Natural killer cell (primary cell): ENCODE measurements around the gene ELOVL3. TPM values are rescaled to one million over a fixed set of nuclear protein-coding genes. Genes with fewer than 3 reads are reported as not detected.

Experiments
- ATAC-seq, 3 donors: fragments of 150-1000 bp in 2 of 3; fragments of 200-7000 bp in 1 of 3; cut with Tn5 transposase; 1 replicate in 1 of 3; 2 replicates in 2 of 3; pipeline ENCODE4 v1.10.0; 2021; ENCODE audit warnings: mild to moderate bottlenecking in 2 of 3, moderate library complexity in 2 of 3
- DNase-seq, 2 donors: peaks; one replicate each; pipeline versions ENCODE4 v3.0.0 to v3.0.0-alpha.2; 2013 to 2021; ENCODE audit warnings: mixed read lengths in 1 of 2
- H3K27ac ChIP-seq: one replicate; pipeline ENCODE4 v1.5.1; 2013; ENCODE audit warnings: mild to moderate bottlenecking, low read length
- H3K27me3 ChIP-seq: one replicate; pipeline ENCODE4 v1.6.1; 2013; ENCODE audit warnings: low read length; ENCODE audit not compliant: control insufficient read depth, insufficient read depth
- H3K36me3 ChIP-seq: one replicate; pipeline ENCODE4 v1.6.1; 2013; ENCODE audit warnings: low read length; ENCODE audit not compliant: control insufficient read depth, insufficient read depth
- H3K4me1 ChIP-seq: one replicate; pipeline ENCODE4 v1.6.1; 2013; ENCODE audit warnings: low read length; ENCODE audit not compliant: control insufficient read depth, insufficient read depth
- H3K4me3 ChIP-seq: one replicate; pipeline ENCODE4 v1.5.1; 2013; ENCODE audit warnings: low read length
- H3K9me3 ChIP-seq: one replicate; pipeline ENCODE4 v1.6.1; 2013; ENCODE audit warnings: low read length; ENCODE audit not compliant: control insufficient read depth, insufficient read depth
- H3K27ac Mint-ChIP-seq, 2 donors: one replicate each; pipeline ENCODE4 v1.8.0; 2022; ENCODE audit warnings: mild to moderate bottlenecking in 2 of 2, mixed read lengths in 2 of 2, moderate library complexity in 1 of 2
- H3K27me3 Mint-ChIP-seq, 2 donors: one replicate each; pipeline ENCODE4 v1.8.0; 2022; ENCODE audit warnings: low read depth in 2 of 2, mixed read lengths in 2 of 2
- H3K36me3 Mint-ChIP-seq: one replicate; pipeline ENCODE4 v1.8.0; 2022; ENCODE audit warnings: mixed read lengths
- H3K4me1 Mint-ChIP-seq, 2 donors: one replicate each; pipeline ENCODE4 v1.8.0; 2022; ENCODE audit warnings: mixed read lengths in 2 of 2
- H3K4me3 Mint-ChIP-seq: one replicate; pipeline ENCODE4 v1.8.0; 2022; ENCODE audit warnings: mild to moderate bottlenecking, moderate library complexity, mixed read lengths
- H3K9me3 Mint-ChIP-seq, 2 donors: one replicate each; pipeline ENCODE4 v1.8.0; 2022; ENCODE audit warnings: mixed read lengths in 2 of 2
- WGBS: methylation state at CpG from one replicate; pipeline ENCODE4 v1.1.7; 2013; ENCODE audit warnings: missing lambda C conversion rate; ENCODE audit not compliant: insufficient coverage; 5-methylcytosine and 5-hydroxymethylcytosine counted together
- intact Hi-C: fragments of 100-400 bp; cut with micrococcal nuclease; formaldehyde crosslinking; loops from one replicate; pipeline ENCODE4 v1.14.2; 2022
- total RNA-seq, 4 donors: library from RNA; stranded (reverse); fragments of 120-200 nt in 1 of 4; gene quantifications; one replicate each; pipeline versions ENCODE4 v1.2.3 to v1.2.4, GENCODE V29; 2013 to 2022
- TF ChIP-seq, protein P1 (sequence below): fragments of 200-600 bp; IDR thresholded peaks from one replicate; pipeline ENCODE4 v1.8.0; 2022; ENCODE audit warnings: antibody characterized with exemption

Gene ELOVL3
- total RNA-seq, 3 donors from 2014 or later (not counting 1 experiment from before 2014, with no cell fraction given), result not detected

DNA sequence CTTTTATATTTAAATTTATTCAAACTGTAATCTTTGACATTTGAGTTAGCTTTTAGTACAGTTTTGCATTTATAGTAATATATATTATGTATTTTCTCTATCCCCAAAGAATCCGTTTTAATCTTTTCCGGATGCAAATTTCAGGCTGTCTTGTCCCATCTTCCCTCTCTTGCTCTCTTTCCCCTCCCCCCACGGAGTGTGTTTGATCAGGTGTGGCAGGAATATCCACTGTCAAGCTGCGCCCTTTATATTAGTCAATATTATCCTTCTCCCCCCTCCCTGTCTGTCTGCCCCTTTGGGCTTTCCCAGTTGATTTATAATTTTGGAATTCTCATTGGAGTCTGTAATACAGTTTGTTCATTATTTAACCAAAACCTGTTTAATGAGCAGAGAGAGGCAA lies 38.3 kb downstream of the ELOVL3 start:
- H3K27me3 Mint-ChIP-seq, result no peaks in the 10 kb centered on the region
- WGBS, result no CpG with 5 or more reads among the region's 4 CpGs
- H3K9me3 Mint-ChIP-seq, result no peaks in the 10 kb centered on the region
- no peak overlapping the region for H3K4me3 Mint-ChIP-seq
- ATAC-seq (no peak), DNase-seq (no peak)
- Histone ChIP-seq H3K36me3 (peaks cover 31% of the 10 kb centered on the region), H3K4me3 (no peak overlapping the region), H3K9me3 (no peaks in the 10 kb centered on the region), H3K27me3 (no peaks in the 10 kb centered on the region), H3K27ac (no peak overlapping the region), H3K4me1 (no peaks in the 10 kb centered on the region)
- intact Hi-C loops, result no loop called here
- H3K27ac Mint-ChIP-seq, result no peak overlapping the region
- TF ChIP-seq, protein P1, sequence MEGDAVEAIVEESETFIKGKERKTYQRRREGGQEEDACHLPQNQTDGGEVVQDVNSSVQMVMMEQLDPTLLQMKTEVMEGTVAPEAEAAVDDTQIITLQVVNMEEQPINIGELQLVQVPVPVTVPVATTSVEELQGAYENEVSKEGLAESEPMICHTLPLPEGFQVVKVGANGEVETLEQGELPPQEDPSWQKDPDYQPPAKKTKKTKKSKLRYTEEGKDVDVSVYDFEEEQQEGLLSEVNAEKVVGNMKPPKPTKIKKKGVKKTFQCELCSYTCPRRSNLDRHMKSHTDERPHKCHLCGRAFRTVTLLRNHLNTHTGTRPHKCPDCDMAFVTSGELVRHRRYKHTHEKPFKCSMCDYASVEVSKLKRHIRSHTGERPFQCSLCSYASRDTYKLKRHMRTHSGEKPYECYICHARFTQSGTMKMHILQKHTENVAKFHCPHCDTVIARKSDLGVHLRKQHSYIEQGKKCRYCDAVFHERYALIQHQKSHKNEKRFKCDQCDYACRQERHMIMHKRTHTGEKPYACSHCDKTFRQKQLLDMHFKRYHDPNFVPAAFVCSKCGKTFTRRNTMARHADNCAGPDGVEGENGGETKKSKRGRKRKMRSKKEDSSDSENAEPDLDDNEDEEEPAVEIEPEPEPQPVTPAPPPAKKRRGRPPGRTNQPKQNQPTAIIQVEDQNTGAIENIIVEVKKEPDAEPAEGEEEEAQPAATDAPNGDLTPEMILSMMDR, result no peak
- H3K36me3 Mint-ChIP-seq, result peaks cover 5% of the 10 kb centered on the region
- H3K4me1 Mint-ChIP-seq, result peaks cover 59 to 61% of the 10 kb centered on the region in 2 donors

DNA sequence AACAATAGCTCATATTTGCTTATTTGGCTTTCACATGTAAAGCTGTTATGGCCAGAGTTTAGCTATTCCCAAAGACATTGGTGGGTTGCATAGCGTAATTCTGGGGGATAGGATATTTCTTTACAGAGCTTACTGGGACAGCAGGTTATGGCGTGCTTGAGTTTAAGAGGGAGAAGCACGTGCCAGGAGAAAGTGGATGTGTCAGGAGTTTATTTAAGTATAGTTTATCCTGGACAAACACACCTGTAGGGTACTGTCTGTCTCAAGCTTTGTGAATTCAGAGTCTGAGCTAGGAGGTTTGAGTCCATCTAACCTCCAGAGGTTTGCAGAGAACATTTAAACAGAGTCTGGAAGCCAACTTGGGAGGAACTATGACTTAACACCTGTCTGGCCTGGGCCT lies 40.6 kb downstream of the ELOVL3 start:
- Mint-ChIP-seq H3K4me3 (no peak overlapping the region), H3K27ac (peak overlapping the region; percentile 26 to 37), H3K4me1 (peaks cover 58 to 62% of the 10 kb centered on the region in 2 donors), H3K36me3 (no peaks in the 10 kb centered on the region), H3K27me3 (no peaks in the 10 kb centered on the region), H3K9me3 (no peaks in the 10 kb centered on the region)
- no peak for ATAC-seq
- intact Hi-C loops, result no loop called here
- TF ChIP-seq, protein P1, result no peak
- Histone ChIP-seq H3K4me3 (no peak overlapping the region), H3K36me3 (peaks cover 14% of the 10 kb centered on the region), H3K9me3 (no peaks in the 10 kb centered on the region), H3K4me1 (no peaks in the 10 kb centered on the region), H3K27me3 (no peaks in the 10 kb centered on the region), H3K27ac (no peak overlapping the region)
- whole genome bisulfite sequencing, result 100% methylated on average over 3 of the region's 3 CpGs
- no peak for DNase-seq

DNA sequence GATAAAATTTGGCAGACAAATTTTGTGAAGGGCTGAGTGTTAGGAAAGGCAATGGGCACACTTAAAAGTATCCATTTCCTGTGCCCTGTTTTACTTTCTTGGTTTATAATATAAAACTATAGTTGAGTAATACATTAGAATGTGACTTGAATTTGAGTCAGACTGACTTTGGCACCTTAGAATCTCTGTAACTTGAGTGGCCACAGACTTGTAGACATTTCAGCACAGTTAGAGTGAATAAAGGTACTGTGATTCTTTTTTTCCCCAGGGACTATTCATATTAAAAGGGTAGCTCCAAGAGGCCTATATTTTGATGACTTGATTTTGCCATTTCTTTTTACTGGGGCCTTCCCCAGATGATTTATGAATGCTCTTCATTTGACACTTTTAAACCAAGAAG lies 41.6 kb downstream of the ELOVL3 start:
- Histone ChIP-seq H3K4me3 (no peak overlapping the region), H3K27ac (no peak overlapping the region), H3K4me1 (peaks cover 6% of the 10 kb centered on the region), H3K9me3 (no peaks in the 10 kb centered on the region), H3K27me3 (no peaks in the 10 kb centered on the region), H3K36me3 (peaks cover 3% of the 10 kb centered on the region)
- Mint-ChIP-seq H3K4me3 (no peak overlapping the region), H3K27me3 (no peaks in the 10 kb centered on the region), H3K27ac (peak overlapping the region; percentile 37 to 78), H3K9me3 (no peaks in the 10 kb centered on the region), H3K36me3 (no peaks in the 10 kb centered on the region), H3K4me1 (peaks cover 55 to 59% of the 10 kb centered on the region in 2 donors)
- TF ChIP-seq, protein P1, result no peak
- intact Hi-C loops, result no loop called here
- ATAC-seq, result no peak
- no peak for DNase-seq

DNA sequence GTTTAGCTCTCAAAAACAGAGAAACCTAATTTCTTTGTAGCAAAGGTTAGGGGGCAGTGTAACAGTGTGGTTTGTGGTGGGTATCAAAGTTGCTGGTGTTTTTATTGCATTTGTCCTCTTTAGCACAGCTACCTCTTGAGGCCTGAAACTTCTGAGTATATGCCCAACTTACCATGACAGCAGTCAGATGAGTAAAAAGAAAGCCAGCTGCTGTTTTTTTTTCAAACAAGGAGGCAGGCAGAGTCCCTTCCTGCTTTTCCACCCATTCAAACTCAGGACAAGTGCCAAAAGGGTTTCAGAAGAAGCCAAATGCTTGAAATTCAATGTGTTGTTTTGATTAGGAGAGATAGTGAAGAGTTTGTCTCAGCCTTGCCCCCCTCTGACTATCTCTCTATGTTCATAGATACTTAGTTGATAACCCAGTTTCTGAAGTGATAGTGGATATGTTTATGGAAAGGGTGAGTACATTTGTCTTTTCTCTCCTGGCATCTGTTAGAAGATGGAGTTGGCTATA lies 42.3 kb downstream of the ELOVL3 start:
- H3K27me3 Mint-ChIP-seq, result no peaks in the 10 kb centered on the region
- H3K4me3 Mint-ChIP-seq, result no peak overlapping the region
- intact Hi-C loops, result no loop called here
- peak overlapping the region; percentile 37 to 78 for H3K27ac Mint-ChIP-seq
- H3K9me3 Mint-ChIP-seq, result no peaks in the 10 kb centered on the region
- TF ChIP-seq, protein P1, result no peak
- no peak overlapping the region for H3K4me3 ChIP-seq
- DNase-seq, result no peak
- no peaks in the 10 kb centered on the region for H3K36me3 ChIP-seq
- H3K4me1 ChIP-seq, result peaks cover 6% of the 10 kb centered on the region
- no peak overlapping the region for H3K27ac ChIP-seq
- H3K36me3 Mint-ChIP-seq, result no peaks in the 10 kb centered on the region
- H3K4me1 Mint-ChIP-seq, result peaks cover 50 to 54% of the 10 kb centered on the region in 2 donors
- no peaks in the 10 kb centered on the region for H3K27me3 ChIP-seq
- peak in 2 of 3 donors; percentile 46 to 73 for ATAC-seq
- H3K9me3 ChIP-seq, result no peaks in the 10 kb centered on the region
